ENCODE measurements around the gene SLC25A2.
A peak's percentile ranks its signal among the peaks of the same experiment; 100 is the strongest.
"Not testable (repeated sequence)": the region's sequence is repeated elsewhere in the genome, so short reads cannot be mapped to it uniquely, and the experiment has no call there.

The SLC25A2 gene

GRCh38 chr5:141303756-141304155 lies at the start of gene SLC25A2:
TSS of gene SLC25A2 (minus strand) at chr5:141304049. CDS start at chr5:141303865, 184 bp downstream.
- H3K9ac ChIP-seq (ENCODE audit: low read depth, low read length) = no peak within 1 kb of the TSS

GRCh38 chr5:141351591-141351990 lies 47.7 kb upstream of the SLC25A2 start:
- no peak overlapping the region for H3K4me3 ChIP-seq (ENCODE audit: low read depth, low read length)
- H3K36me3 ChIP-seq (ENCODE audit: control insufficient read depth, insufficient read depth, low read length) = no peaks in the 10 kb centered on the region
- H3K4me1 ChIP-seq (ENCODE audit: control insufficient read depth, insufficient read depth, low read length) = no peaks in the 10 kb centered on the region
- H3K9me3 ChIP-seq (ENCODE audit: control insufficient read depth, insufficient read depth, low read length) = peaks cover 3% of the 10 kb centered on the region
- H3K9ac ChIP-seq (ENCODE audit: low read depth, low read length) = no peak overlapping the region
- no peaks in the 10 kb centered on the region for H3K27me3 ChIP-seq (ENCODE audit: control insufficient read depth, insufficient read depth, low read length)

More at GRCh38 chr5:141303756-141304155, at the start of gene SLC25A2:
- Histone ChIP-seq H3K36me3 (ENCODE audit: control insufficient read depth, insufficient read depth, low read length) (no peaks in the 10 kb centered on the region), H3K9me3 (ENCODE audit: control insufficient read depth, insufficient read depth, low read length) (peaks cover 4% of the 10 kb centered on the region), H3K4me3 (ENCODE audit: low read depth, low read length) (no peak within 1 kb of the TSS), H3K27me3 (ENCODE audit: control insufficient read depth, insufficient read depth, low read length) (no peaks in the 10 kb centered on the region), H3K4me1 (ENCODE audit: control insufficient read depth, insufficient read depth, low read length) (no peaks in the 10 kb centered on the region)

- Histone ChIP-seq H3K4me3 (ENCODE audit: low read depth, low read length) (peak within 1 kb of the TSS; percentile 41), H3K36me3 (ENCODE audit: control insufficient read depth, insufficient read depth, low read length) (no peaks in the 10 kb centered on the region), H3K9me3 (ENCODE audit: control insufficient read depth, insufficient read depth, low read length) (peaks cover under 1% of the 10 kb centered on the region), H3K4me1 (ENCODE audit: control insufficient read depth, insufficient read depth, low read length) (no peaks in the 10 kb centered on the region), H3K9ac (ENCODE audit: low read depth, low read length) (peak within 1 kb of the TSS; percentile 37), H3K27me3 (ENCODE audit: control insufficient read depth, insufficient read depth, low read length) (no peaks in the 10 kb centered on the region)
Measured at GRCh38 chr5:141349917-141350619, 46.2 kb upstream of the SLC25A2 start, which contains the start of gene PCDHGB1. TSS of gene PCDHGB1 (plus strand) at chr5:141350099. CDS start at chr5:141350261, 162 bp downstream.

GRCh38 chr5:141346017-141346416 lies 42.2 kb upstream of the SLC25A2 start:
- not testable (repeated sequence) for H3K4me1 ChIP-seq (ENCODE audit: control insufficient read depth, insufficient read depth, low read length); H3K4me3 ChIP-seq (ENCODE audit: low read depth, low read length); H3K36me3 ChIP-seq (ENCODE audit: control insufficient read depth, insufficient read depth, low read length); H3K9me3 ChIP-seq (ENCODE audit: control insufficient read depth, insufficient read depth, low read length); H3K27me3 ChIP-seq (ENCODE audit: control insufficient read depth, insufficient read depth, low read length); H3K9ac ChIP-seq (ENCODE audit: low read depth, low read length)

DNA sequence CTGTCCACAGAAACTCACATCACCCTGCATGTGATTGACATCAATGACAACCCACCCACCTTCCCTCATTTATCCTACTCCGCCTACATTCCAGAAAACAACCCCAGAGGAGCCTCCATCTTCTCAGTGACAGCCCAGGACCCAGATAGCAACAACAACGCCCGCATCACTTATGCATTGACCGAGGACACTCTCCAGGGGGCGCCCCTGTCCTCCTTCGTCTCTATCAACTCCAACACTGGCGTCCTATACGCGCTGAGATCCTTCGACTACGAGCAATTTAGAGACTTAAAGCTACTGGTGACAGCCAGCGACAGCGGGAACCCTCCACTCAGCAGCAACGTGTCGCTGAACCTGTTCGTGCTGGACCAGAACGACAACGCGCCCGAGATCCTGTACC lies 41.5 kb upstream of the SLC25A2 start:
- Histone ChIP-seq H3K4me1 (ENCODE audit: control insufficient read depth, insufficient read depth, low read length) (no peaks in the 10 kb centered on the region), H3K9me3 (ENCODE audit: control insufficient read depth, insufficient read depth, low read length) (peaks cover 8% of the 10 kb centered on the region), H3K4me3 (ENCODE audit: low read depth, low read length) (no peak overlapping the region), H3K9ac (ENCODE audit: low read depth, low read length) (no peak overlapping the region), H3K27me3 (ENCODE audit: control insufficient read depth, insufficient read depth, low read length) (no peaks in the 10 kb centered on the region), H3K36me3 (ENCODE audit: control insufficient read depth, insufficient read depth, low read length) (no peaks in the 10 kb centered on the region)

GRCh38 chr5:141343953-141344463 lies 40.2 kb upstream of the SLC25A2 start:
- no peaks in the 10 kb centered on the region for H3K4me1 ChIP-seq (ENCODE audit: control insufficient read depth, insufficient read depth, low read length)
- H3K9ac ChIP-seq (ENCODE audit: low read depth, low read length) = no peak overlapping the region
- no peak overlapping the region for H3K4me3 ChIP-seq (ENCODE audit: low read depth, low read length)
- peaks cover 13% of the 10 kb centered on the region for H3K9me3 ChIP-seq (ENCODE audit: control insufficient read depth, insufficient read depth, low read length)
- no peaks in the 10 kb centered on the region for H3K27me3 ChIP-seq (ENCODE audit: control insufficient read depth, insufficient read depth, low read length)
- H3K36me3 ChIP-seq (ENCODE audit: control insufficient read depth, insufficient read depth, low read length) = no peaks in the 10 kb centered on the region

DNA sequence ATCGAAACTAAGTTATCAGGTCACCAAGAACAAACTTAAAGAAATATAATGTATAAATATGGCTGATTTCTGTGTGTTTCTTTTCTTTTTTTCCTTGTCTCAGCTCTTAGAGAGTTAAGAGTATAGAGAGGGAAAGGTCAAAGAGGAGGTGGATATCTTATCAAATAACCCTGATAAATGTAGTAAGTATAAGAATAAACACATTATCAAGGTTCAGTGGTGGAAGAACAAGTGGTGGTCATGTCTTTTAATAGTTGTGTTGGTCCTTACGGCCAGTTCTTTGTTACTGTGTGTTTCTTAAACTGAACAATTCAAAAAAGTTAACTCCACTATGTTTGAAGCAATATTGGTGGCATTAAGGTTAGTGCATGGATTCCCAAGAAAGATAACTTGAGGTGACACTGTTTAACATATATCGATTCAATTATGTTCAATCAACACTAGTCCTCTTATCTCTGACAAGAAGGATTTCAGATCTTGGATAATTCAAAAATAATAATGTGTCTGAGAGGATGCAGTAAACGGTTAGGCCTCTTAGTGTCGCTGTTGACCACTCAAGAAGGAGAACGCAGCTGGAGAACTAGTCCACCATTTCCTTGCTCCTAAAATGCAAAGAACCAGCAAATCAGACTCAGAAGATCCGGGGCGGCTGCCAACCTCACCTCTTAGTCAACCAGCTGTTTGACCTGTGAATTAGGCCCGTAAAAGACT lies 39.5 kb upstream of the SLC25A2 start, which contains the start of gene PCDHGA3:
Gene PCDHGA3, plus strand, starts transcription at position 588 of the 711 bp plus-strand sequence. CDS start 205 bp downstream, outside the sequence.
- H3K4me3 ChIP-seq (ENCODE audit: low read depth, low read length) = no peak within 1 kb of the TSS
- H3K27me3 ChIP-seq (ENCODE audit: control insufficient read depth, insufficient read depth, low read length) = no peaks in the 10 kb centered on the region
- H3K9ac ChIP-seq (ENCODE audit: low read depth, low read length) = no peak within 1 kb of the TSS
- no peaks in the 10 kb centered on the region for H3K4me1 ChIP-seq (ENCODE audit: control insufficient read depth, insufficient read depth, low read length)
- H3K36me3 ChIP-seq (ENCODE audit: control insufficient read depth, insufficient read depth, low read length) = no peaks in the 10 kb centered on the region
- peaks cover 13% of the 10 kb centered on the region for H3K9me3 ChIP-seq (ENCODE audit: control insufficient read depth, insufficient read depth, low read length)

DNA sequence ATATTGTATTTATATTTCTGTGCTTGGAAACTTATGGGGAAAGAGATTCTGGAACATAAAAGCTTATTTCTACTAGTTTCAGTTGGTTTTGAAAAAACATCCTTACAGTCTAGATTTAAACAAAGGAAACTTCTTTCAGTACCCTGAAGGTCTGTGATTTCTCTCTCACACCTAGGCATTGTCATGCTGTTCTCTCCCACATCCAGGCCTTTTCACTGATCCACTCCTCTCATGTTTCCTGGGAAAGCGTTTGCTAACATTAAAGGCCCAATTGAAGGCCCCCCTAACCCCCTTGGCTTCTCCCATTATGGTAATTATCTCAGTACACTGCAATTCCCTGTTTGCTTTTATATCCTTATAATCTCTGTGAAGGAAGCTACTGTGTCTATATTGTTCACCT lies 38.9 kb upstream of the SLC25A2 start:
- H3K4me1 ChIP-seq (ENCODE audit: control insufficient read depth, insufficient read depth, low read length) = no peaks in the 10 kb centered on the region
- H3K27me3 ChIP-seq (ENCODE audit: control insufficient read depth, insufficient read depth, low read length) = no peaks in the 10 kb centered on the region
- no peak overlapping the region for H3K4me3 ChIP-seq (ENCODE audit: low read depth, low read length)
- peaks cover 13% of the 10 kb centered on the region for H3K9me3 ChIP-seq (ENCODE audit: control insufficient read depth, insufficient read depth, low read length)
- H3K36me3 ChIP-seq (ENCODE audit: control insufficient read depth, insufficient read depth, low read length) = no peaks in the 10 kb centered on the region
- H3K9ac ChIP-seq (ENCODE audit: low read depth, low read length) = no peak overlapping the region

DNA sequence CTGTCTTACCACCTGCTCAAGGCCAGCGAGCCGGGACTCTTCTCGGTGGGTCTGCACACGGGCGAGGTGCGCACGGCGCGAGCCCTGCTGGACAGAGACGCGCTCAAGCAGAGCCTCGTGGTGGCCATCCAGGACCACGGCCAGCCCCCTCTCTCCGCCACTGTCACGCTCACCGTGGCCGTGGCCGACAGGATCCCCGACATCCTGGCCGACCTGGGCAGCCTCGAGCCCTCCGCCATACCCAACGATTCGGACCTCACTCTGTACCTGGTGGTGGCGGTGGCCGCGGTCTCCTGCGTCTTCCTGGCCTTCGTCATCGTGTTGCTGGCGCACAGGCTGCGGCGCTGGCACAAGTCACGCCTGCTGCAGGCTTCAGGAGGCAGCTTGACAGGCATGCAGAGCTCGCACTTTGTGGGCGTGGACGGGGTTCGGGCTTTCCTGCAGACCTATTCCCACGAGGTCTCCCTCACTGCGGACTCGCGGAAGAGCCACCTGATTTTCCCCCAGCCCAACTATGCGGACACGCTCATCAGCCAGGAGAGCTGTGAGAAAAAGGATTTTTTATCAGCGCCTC lies 37.0 kb upstream of the SLC25A2 start:
- not testable (repeated sequence) for H3K4me1 ChIP-seq (ENCODE audit: control insufficient read depth, insufficient read depth, low read length); H3K27me3 ChIP-seq (ENCODE audit: control insufficient read depth, insufficient read depth, low read length); H3K4me3 ChIP-seq (ENCODE audit: low read depth, low read length); H3K36me3 ChIP-seq (ENCODE audit: control insufficient read depth, insufficient read depth, low read length); H3K9ac ChIP-seq (ENCODE audit: low read depth, low read length)
- peaks cover 13% of the 10 kb centered on the region for H3K9me3 ChIP-seq (ENCODE audit: control insufficient read depth, insufficient read depth, low read length)

DNA sequence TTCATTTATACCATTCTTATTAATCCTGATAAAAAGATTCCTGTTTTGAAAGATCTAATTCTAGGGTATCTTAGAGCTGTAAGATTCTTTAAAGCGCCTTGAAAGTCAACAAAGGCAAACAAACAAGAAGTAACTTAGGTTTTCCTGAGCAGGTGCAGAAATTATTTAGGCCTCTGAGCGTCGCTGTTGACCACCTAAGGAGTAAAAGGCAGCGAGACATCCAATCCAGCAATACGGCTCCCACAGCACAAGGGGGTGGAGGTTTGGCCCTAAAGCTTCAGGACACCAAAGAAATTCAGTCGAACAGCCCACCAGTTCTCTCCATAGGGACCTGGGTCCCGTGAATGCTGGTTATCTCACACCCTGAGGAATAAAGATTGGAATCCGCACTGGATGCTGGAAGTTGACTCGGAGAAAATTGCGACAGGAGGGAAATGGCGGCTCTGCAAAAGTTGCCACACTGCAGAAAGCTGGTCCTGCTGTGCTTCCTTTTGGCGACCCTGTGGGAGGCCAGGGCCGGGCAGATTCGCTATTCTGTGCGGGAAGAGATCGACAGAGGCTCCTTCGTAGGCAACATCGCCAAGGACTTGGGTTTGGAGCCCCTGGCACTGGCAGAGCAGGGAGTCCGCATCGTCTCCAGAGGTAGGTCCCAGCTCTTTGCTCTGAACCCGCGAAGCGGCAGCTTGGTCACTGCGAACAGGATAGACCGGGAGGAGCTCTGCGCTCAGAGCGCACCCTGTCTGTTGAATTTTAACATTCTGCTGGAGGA lies 34.9 kb upstream of the SLC25A2 start, which contains the start of gene PCDHGA2:
Gene PCDHGA2, plus strand, starts transcription at position 223 of the 769 bp plus-strand sequence.
- H3K4me1 ChIP-seq (ENCODE audit: control insufficient read depth, insufficient read depth, low read length) = no peaks in the 10 kb centered on the region
- no peak within 1 kb of the TSS for H3K9ac ChIP-seq (ENCODE audit: low read depth, low read length)
- no peaks in the 10 kb centered on the region for H3K36me3 ChIP-seq (ENCODE audit: control insufficient read depth, insufficient read depth, low read length)
- peak within 1 kb of the TSS; percentile 39 for H3K4me3 ChIP-seq (ENCODE audit: low read depth, low read length)
- peaks cover 5% of the 10 kb centered on the region for H3K9me3 ChIP-seq (ENCODE audit: control insufficient read depth, insufficient read depth, low read length)
- no peaks in the 10 kb centered on the region for H3K27me3 ChIP-seq (ENCODE audit: control insufficient read depth, insufficient read depth, low read length)

DNA sequence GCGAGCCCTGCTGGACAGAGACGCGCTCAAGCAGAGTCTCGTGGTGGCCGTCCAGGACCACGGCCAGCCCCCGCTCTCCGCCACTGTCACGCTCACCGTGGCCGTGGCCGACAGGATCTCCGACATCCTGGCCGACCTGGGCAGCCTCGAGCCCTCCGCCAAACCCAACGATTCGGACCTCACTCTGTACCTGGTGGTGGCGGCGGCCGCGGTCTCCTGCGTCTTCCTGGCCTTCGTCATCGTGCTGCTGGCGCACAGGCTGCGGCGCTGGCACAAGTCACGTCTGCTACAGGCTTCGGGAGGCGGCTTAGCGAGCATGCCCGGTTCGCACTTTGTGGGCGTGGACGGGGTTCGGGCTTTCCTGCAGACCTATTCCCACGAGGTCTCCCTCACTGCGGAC lies 28.7 kb upstream of the SLC25A2 start:
- not testable (repeated sequence) for H3K36me3 ChIP-seq (ENCODE audit: control insufficient read depth, insufficient read depth, low read length); H3K27me3 ChIP-seq (ENCODE audit: control insufficient read depth, insufficient read depth, low read length); H3K9me3 ChIP-seq (ENCODE audit: control insufficient read depth, insufficient read depth, low read length); H3K4me3 ChIP-seq (ENCODE audit: low read depth, low read length); H3K4me1 ChIP-seq (ENCODE audit: control insufficient read depth, insufficient read depth, low read length); H3K9ac ChIP-seq (ENCODE audit: low read depth, low read length)

Data from iPS-15b (cell line).